ENCODE measurements around the gene ARFGEF3.

ARFGEF3 gene

GRCh38 chr6:138239774-138240173 lies 78.0 kb downstream of the ARFGEF3 start:
- Histone ChIP-seq H3K27ac (ENCODE audit: low read length) (no peak overlapping the region), H3K36me3 (ENCODE audit: control insufficient read depth, insufficient read depth, low read length) (no peaks in the 10 kb centered on the region), H3K4me3 (ENCODE audit: low read length) (no peak overlapping the region), H3K27me3 (ENCODE audit: control insufficient read depth, insufficient read depth, low read length) (no peaks in the 10 kb centered on the region), H3K9me3 (ENCODE audit: control insufficient read depth, insufficient read depth, low read length) (no peaks in the 10 kb centered on the region), H3K4me1 (ENCODE audit: control insufficient read depth, insufficient read depth, low read length) (peaks cover 2% of the 10 kb centered on the region; the same call in 1 of the 2 replicates)
- no CpG with 5 or more reads among the region's 1 CpG for WGBS (ENCODE audit: insufficient coverage, insufficient read length)
- no peak for DNase-seq (ENCODE audit: low read depth, low spot score)

- no peak for DNase-seq (ENCODE audit: low read depth, low spot score)
- Histone ChIP-seq H3K4me3 (ENCODE audit: low read length) (no peak overlapping the region), H3K4me1 (ENCODE audit: control insufficient read depth, insufficient read depth, low read length) (peaks cover 2% of the 10 kb centered on the region; the same call in 1 of the 2 replicates), H3K36me3 (ENCODE audit: control insufficient read depth, insufficient read depth, low read length) (no peaks in the 10 kb centered on the region), H3K9me3 (ENCODE audit: control insufficient read depth, insufficient read depth, low read length) (no peaks in the 10 kb centered on the region), H3K27me3 (ENCODE audit: control insufficient read depth, insufficient read depth, low read length) (no peaks in the 10 kb centered on the region), H3K27ac (ENCODE audit: low read length) (no peak overlapping the region)
- WGBS (ENCODE audit: insufficient coverage, insufficient read length), result no CpG with 5 or more reads among the region's 13 CpGs
Observed at GRCh38 chr6:138240476-138241245, 78.9 kb downstream of the ARFGEF3 start.

GRCh38 chr6:138241381-138241780 lies 79.6 kb downstream of the ARFGEF3 start:
- no peaks in the 10 kb centered on the region for H3K36me3 ChIP-seq (ENCODE audit: control insufficient read depth, insufficient read depth, low read length)
- H3K4me1 ChIP-seq (ENCODE audit: control insufficient read depth, insufficient read depth, low read length), result peaks cover 2% of the 10 kb centered on the region; the same call in 1 of the 2 replicates
- no peaks in the 10 kb centered on the region for H3K9me3 ChIP-seq (ENCODE audit: control insufficient read depth, insufficient read depth, low read length)
- H3K27ac ChIP-seq (ENCODE audit: low read length), result no peak overlapping the region
- WGBS (ENCODE audit: insufficient coverage, insufficient read length), result no CpG with 5 or more reads among the region's 3 CpGs
- H3K4me3 ChIP-seq (ENCODE audit: low read length), result no peak overlapping the region
- DNase-seq (ENCODE audit: low read depth, low spot score), result no peak
- H3K27me3 ChIP-seq (ENCODE audit: control insufficient read depth, insufficient read depth, low read length), result no peaks in the 10 kb centered on the region

GRCh38 chr6:138241934-138242333 lies 80.2 kb downstream of the ARFGEF3 start:
- no CpG with 5 or more reads among the region's 6 CpGs for WGBS (ENCODE audit: insufficient coverage, insufficient read length)
- Histone ChIP-seq H3K4me1 (ENCODE audit: control insufficient read depth, insufficient read depth, low read length) (peaks cover 2% of the 10 kb centered on the region; the same call in 1 of the 2 replicates), H3K4me3 (ENCODE audit: low read length) (no peak overlapping the region), H3K9me3 (ENCODE audit: control insufficient read depth, insufficient read depth, low read length) (no peaks in the 10 kb centered on the region), H3K36me3 (ENCODE audit: control insufficient read depth, insufficient read depth, low read length) (no peaks in the 10 kb centered on the region), H3K27me3 (ENCODE audit: control insufficient read depth, insufficient read depth, low read length) (no peaks in the 10 kb centered on the region), H3K27ac (ENCODE audit: low read length) (no peak overlapping the region)
- DNase-seq (ENCODE audit: low read depth, low spot score), result no peak

GRCh38 chr6:138242987-138243592 lies 81.4 kb downstream of the ARFGEF3 start:
- Histone ChIP-seq H3K4me1 (ENCODE audit: control insufficient read depth, insufficient read depth, low read length) (no peaks in the 10 kb centered on the region), H3K9me3 (ENCODE audit: control insufficient read depth, insufficient read depth, low read length) (no peaks in the 10 kb centered on the region), H3K27ac (ENCODE audit: low read length) (no peak overlapping the region), H3K36me3 (ENCODE audit: control insufficient read depth, insufficient read depth, low read length) (no peaks in the 10 kb centered on the region), H3K4me3 (ENCODE audit: low read length) (no peak overlapping the region), H3K27me3 (ENCODE audit: control insufficient read depth, insufficient read depth, low read length) (no peaks in the 10 kb centered on the region)
- no peak for DNase-seq (ENCODE audit: low read depth, low spot score)
- no CpG with 5 or more reads among the region's 4 CpGs for WGBS (ENCODE audit: insufficient coverage, insufficient read length)

GRCh38 chr6:138245751-138246150 lies 84.0 kb downstream of the ARFGEF3 start:
- Histone ChIP-seq H3K27me3 (ENCODE audit: control insufficient read depth, insufficient read depth, low read length) (no peaks in the 10 kb centered on the region), H3K27ac (ENCODE audit: low read length) (no peak overlapping the region), H3K36me3 (ENCODE audit: control insufficient read depth, insufficient read depth, low read length) (no peaks in the 10 kb centered on the region), H3K4me1 (ENCODE audit: control insufficient read depth, insufficient read depth, low read length) (no peaks in the 10 kb centered on the region), H3K4me3 (ENCODE audit: low read length) (no peak overlapping the region), H3K9me3 (ENCODE audit: control insufficient read depth, insufficient read depth, low read length) (no peaks in the 10 kb centered on the region)
- WGBS (ENCODE audit: insufficient coverage, insufficient read length), result no CpG with 5 or more reads among the region's 3 CpGs
- no peak for DNase-seq (ENCODE audit: low read depth, low spot score)

- Histone ChIP-seq H3K36me3 (ENCODE audit: control insufficient read depth, insufficient read depth, low read length) (no peaks in the 10 kb centered on the region), H3K9me3 (ENCODE audit: control insufficient read depth, insufficient read depth, low read length) (no peaks in the 10 kb centered on the region), H3K27ac (ENCODE audit: low read length) (no peak overlapping the region), H3K4me3 (ENCODE audit: low read length) (no peak overlapping the region), H3K4me1 (ENCODE audit: control insufficient read depth, insufficient read depth, low read length) (no peaks in the 10 kb centered on the region), H3K27me3 (ENCODE audit: control insufficient read depth, insufficient read depth, low read length) (no peaks in the 10 kb centered on the region)
- DNase-seq (ENCODE audit: low read depth, low spot score), result no peak
- WGBS (ENCODE audit: insufficient coverage, insufficient read length), result no CpG with 5 or more reads among the region's 3 CpGs
Observed at GRCh38 chr6:138246650-138247440, 85.1 kb downstream of the ARFGEF3 start.

- no peaks in the 10 kb centered on the region for H3K9me3 ChIP-seq (ENCODE audit: control insufficient read depth, insufficient read depth, low read length)
- no peaks in the 10 kb centered on the region for H3K36me3 ChIP-seq (ENCODE audit: control insufficient read depth, insufficient read depth, low read length)
- WGBS (ENCODE audit: insufficient coverage, insufficient read length), result 100% methylated on average over 1 of the region's 7 CpGs
- no peak overlapping the region for H3K4me3 ChIP-seq (ENCODE audit: low read length)
- H3K27ac ChIP-seq (ENCODE audit: low read length), result no peak overlapping the region
- no peaks in the 10 kb centered on the region for H3K4me1 ChIP-seq (ENCODE audit: control insufficient read depth, insufficient read depth, low read length)
- H3K27me3 ChIP-seq (ENCODE audit: control insufficient read depth, insufficient read depth, low read length), result no peaks in the 10 kb centered on the region
- no peak for DNase-seq (ENCODE audit: low read depth, low spot score)
Observed at GRCh38 chr6:138248011-138248410, 86.3 kb downstream of the ARFGEF3 start.

- Histone ChIP-seq H3K4me1 (ENCODE audit: control insufficient read depth, insufficient read depth, low read length) (no peaks in the 10 kb centered on the region), H3K36me3 (ENCODE audit: control insufficient read depth, insufficient read depth, low read length) (no peaks in the 10 kb centered on the region), H3K27ac (ENCODE audit: low read length) (no peak overlapping the region), H3K9me3 (ENCODE audit: control insufficient read depth, insufficient read depth, low read length) (no peaks in the 10 kb centered on the region), H3K27me3 (ENCODE audit: control insufficient read depth, insufficient read depth, low read length) (no peaks in the 10 kb centered on the region), H3K4me3 (ENCODE audit: low read length) (no peak overlapping the region)
- no peak for DNase-seq (ENCODE audit: low read depth, low spot score)
- WGBS (ENCODE audit: insufficient coverage, insufficient read length), result no CpG with 5 or more reads among the region's 1 CpG
Observed at GRCh38 chr6:138248878-138249277, 87.1 kb downstream of the ARFGEF3 start.

- Histone ChIP-seq H3K4me1 (ENCODE audit: control insufficient read depth, insufficient read depth, low read length) (no peaks in the 10 kb centered on the region), H3K27ac (ENCODE audit: low read length) (no peak overlapping the region), H3K27me3 (ENCODE audit: control insufficient read depth, insufficient read depth, low read length) (no peaks in the 10 kb centered on the region), H3K9me3 (ENCODE audit: control insufficient read depth, insufficient read depth, low read length) (no peaks in the 10 kb centered on the region), H3K4me3 (ENCODE audit: low read length) (no peak overlapping the region), H3K36me3 (ENCODE audit: control insufficient read depth, insufficient read depth, low read length) (no peaks in the 10 kb centered on the region)
- DNase-seq (ENCODE audit: low read depth, low spot score), result no peak
- no CpG with 5 or more reads among the region's 4 CpGs for WGBS (ENCODE audit: insufficient coverage, insufficient read length)
Observed at GRCh38 chr6:138250053-138250452, 88.3 kb downstream of the ARFGEF3 start.

Measured in iPS DF 6.9 (cell line).